GM12878 (cell line): Measurements from ENCODE around the gene HIRA. TPM values are rescaled to one million over a fixed set of nuclear protein-coding genes. Genes with fewer than 3 reads are reported as not detected.

Experiments used
- BHLHE40 ChIP-seq, 2 experiments: fragments of 450-650 bp in 1 of 2; IDR thresholded peaks; 2 replicates each; pipeline ENCODE4 v1.6.1; 2011 to 2017; ENCODE audit warnings: low read depth in 2 of 2, borderline replicate concordance in 1 of 2, improper control_type of control experiment in 1 of 2, low read length in 1 of 2, mild to moderate bottlenecking in 1 of 2
- CEBPZ ChIP-seq: fragments of 150-350 bp; IDR thresholded peaks from 2 replicates; pipeline ENCODE4 v1.6.1; 2016; ENCODE audit warnings: low read depth, low read length
- EGR1 ChIP-seq, 2 experiments: IDR thresholded peaks; 1 replicate in 1 of 2; 2 replicates in 1 of 2; pipeline ENCODE4 v1.6.1; 2011 to 2012; ENCODE audit warnings: low read depth in 2 of 2, low read length in 2 of 2, borderline replicate concordance in 1 of 2, mild to moderate bottlenecking in 1 of 2, moderate library complexity in 1 of 2
- LARP7 ChIP-seq: fragments of 450-650 bp; IDR thresholded peaks from 2 replicates; pipeline ENCODE4 v1.6.1; 2017; ENCODE audit warnings: mild to moderate bottlenecking
- PAX5 ChIP-seq: IDR thresholded peaks from 2 replicates; pipeline ENCODE4 v1.6.1; 2011; ENCODE audit warnings: low read depth, low read length, borderline replicate concordance
- POLR2A ChIP-seq: IDR thresholded peaks from 2 replicates; pipeline ENCODE4 v1.6.1; 2011; ENCODE audit warnings: low read depth, mild to moderate bottlenecking, low read length
- SMC3 ChIP-seq: IDR thresholded peaks from 2 replicates; pipeline ENCODE4 v1.6.1; 2011; ENCODE audit warnings: low read length, improper control_type of control experiment, borderline replicate concordance
- SREBF2 ChIP-seq: IDR thresholded peaks from 2 replicates; pipeline ENCODE4 v1.6.1; 2012; ENCODE audit warnings: mild to moderate bottlenecking, low read length
- STAT1 ChIP-seq: fragments of 450-650 bp; conservative IDR thresholded peaks from 2 replicates; pipeline ENCODE4 v1.6.1; 2014; ENCODE audit warnings: antibody characterized with exemption, mild to moderate bottlenecking
- TAF1 ChIP-seq: IDR thresholded peaks from 2 replicates; pipeline ENCODE4 v1.6.1; 2011; ENCODE audit warnings: mild to moderate bottlenecking, low read depth, low read length, borderline replicate concordance
- TARDBP ChIP-seq: IDR thresholded peaks from 2 replicates; pipeline ENCODE4 v1.6.1; 2016; ENCODE audit warnings: borderline replicate concordance
- ZBTB40 ChIP-seq: fragments of 450-650 bp; IDR thresholded peaks from 2 replicates; pipeline ENCODE4 v1.6.1; 2016; ENCODE audit warnings: mild to moderate bottlenecking, moderate library complexity, borderline replicate concordance
- polyA plus RNA-seq, 11 experiments: library from polyadenylated mRNA; depleted of rRNA in 4 of 11; unstranded in 6 of 11; stranded (reverse) in 5 of 11; fragments of >200 nt; fragmentation: Nextera tagmentation in 4 of 11; fragmentation: Illumina TruSeq in 1 of 11; extraction: Ambion mirVana in 4 of 11; extraction: Trizol in 1 of 11; gene quantifications; 1 replicate in 1 of 11; 2 replicates in 10 of 11; pipeline versions ENCODE4 v1.2.1 to v1.2.3, GENCODE V29; 2011 to 2016; ENCODE audit warnings: inconsistent platforms in 2 of 11, missing spikeins in 2 of 11, low read depth in 1 of 11
- total RNA-seq, 4 experiments: library from RNA; depleted of rRNA in 3 of 4; stranded (reverse); fragments of >200 nt in 3 of 4; fragmentation: Illumina TruSeq in 1 of 4; extraction: Trizol in 1 of 4; gene quantifications; 2 replicates each; pipeline versions ENCODE4 v1.2.1 to v1.2.3, GENCODE V29; 2013 to 2021

HIRA gene
- total and polyA plus RNA-seq, 10 of the 15 experiments (the other 5 are each of a cell fraction or from before 2014, with no cell fraction given) = 0.34 to 32.7 (median 14.5) TPM

GRCh38 chr22:19291580-19292457 lies 139.7 kb downstream of the HIRA start, which contains the start of gene CLTCL1 (continued):
- no peak; a peak in 1 of 4 replicates for TF ChIP-seq BHLHE40 (IDR thresholded peaks at IDR 0.05; ENCODE audit: borderline replicate concordance in 1 of 2, low read depth in 2 of 2, low read length in 1 of 2)
- TF ChIP-seq TARDBP = 0 out of 2 replicates have a peak, but pooled peaks have one; percentile 56
- TF ChIP-seq STAT1 = no peak
- peak; percentile 26; the same call in 1 of the 2 replicates for TF ChIP-seq ZBTB40
- TF ChIP-seq EGR1 (IDR thresholded peaks at IDR 0.05; ENCODE audit: borderline replicate concordance in 1 of 2, low read depth in 2 of 2, low read length in 2 of 2) = peak in 1 of 2 experiments; percentile 18; a peak in 1 of 3 replicates
- peak; percentile 58 for TF ChIP-seq POLR2A
- no peak for TF ChIP-seq SREBF2
- TF ChIP-seq LARP7 = 0 out of 2 replicates have a peak, but pooled peaks have one; percentile 10
- no peak for TF ChIP-seq SMC3
- TF ChIP-seq PAX5 = peak; percentile 39; the same call in 1 of the 2 replicates
- TF ChIP-seq CEBPZ = no peak
- TF ChIP-seq TAF1 = 0 out of 2 replicates have a peak, but pooled peaks have one; percentile 32
